Body of pancreas (tissue), 4 donors: ENCODE measurements around the gene ADGRB3. TPM values are rescaled to one million over a fixed set of nuclear protein-coding genes. Genes with fewer than 3 reads are reported as not detected.
"Not testable (repeated sequence)": the region's sequence is repeated elsewhere in the genome, so short reads cannot be mapped to it uniquely, and the experiment has no call there.

Source experiments
- ATAC-seq: fragments of 150-250 bp; one replicate; pipeline ENCODE4 v1.9.1; 2016
- DNase-seq, 4 donors: peaks; one replicate each; pipeline ENCODE4 v3.0.0-alpha.2; 2019
- H3K27ac ChIP-seq, 4 donors: fragments of 200-600 bp; sonication (generic); 1 replicate in 3 of 4; 2 replicates in 1 of 4; pipeline versions ENCODE4 v1.5.1 to v1.6.1; 2016 to 2019; ENCODE audit warnings: mild to moderate bottlenecking in 1 of 4, mixed read lengths in 1 of 4, moderate library complexity in 1 of 4
- H3K27me3 ChIP-seq, 2 donors: fragments of 200-600 bp; sonication (generic); one replicate each; pipeline ENCODE4 v1.6.0; 2016; ENCODE audit warnings: mild to moderate bottlenecking in 1 of 2
- H3K36me3 ChIP-seq, 2 donors: fragments of 200-600 bp; sonication (generic); replicated peaks in 1 of 2; 2 replicates each; pipeline ENCODE4 v1.5.1; 2016; ENCODE audit warnings: low read depth in 2 of 2; ENCODE audit not compliant: insufficient read depth in 1 of 2
- H3K4me1 ChIP-seq: fragments of 200-600 bp; sonication (generic); one replicate; pipeline ENCODE4 v1.6.0; 2016
- H3K4me3 ChIP-seq, 2 donors: fragments of 200-600 bp; sonication (generic); 1 replicate in 1 of 2; 2 replicates in 1 of 2; pipeline ENCODE4 v1.5.1; 2016 to 2019
- H3K9me3 ChIP-seq, 3 donors: fragments of 200-600 bp; sonication (generic); 1 replicate in 2 of 3; 2 replicates in 1 of 3; pipeline ENCODE4 v1.5.1; 2016
- POLR2A ChIP-seq, 3 donors: fragments of 450-650 bp; IDR thresholded peaks; one replicate each; pipeline ENCODE4 v1.6.1; 2016; ENCODE audit warnings: antibody characterized with exemption in 3 of 3, mild to moderate bottlenecking in 2 of 3
- WGBS, 2 donors: methylation state at CpG; one replicate each; pipeline ENCODE4 v1.1.5; 2017; 5-methylcytosine and 5-hydroxymethylcytosine counted together
- intact Hi-C: fragments of 100-400 bp; cut with DNase I; formaldehyde crosslinking; loops from one replicate; pipeline ENCODE4 v1.15.1; 2023
- total RNA-seq, 2 donors: library from RNA; depleted of rRNA; stranded (reverse); fragments of >200 nt; gene quantifications; one replicate each; pipeline ENCODE4 v1.1.0, GENCODE V29; 2016
- TF ChIP-seq, protein P1 (sequence below), 7 experiments: fragments of 450-650 bp in 4 of 7; fragments of 200-600 bp in 3 of 7; sonication (generic) in 3 of 7; IDR thresholded peaks; one replicate each; pipeline ENCODE4 v1.5.1; 2016 to 2019; ENCODE audit warnings: antibody characterized with exemption in 7 of 7

ADGRB3 gene
- total RNA-seq, 2 donors from 2014 or later, result under 0.01 to 1.3 TPM

DNA sequence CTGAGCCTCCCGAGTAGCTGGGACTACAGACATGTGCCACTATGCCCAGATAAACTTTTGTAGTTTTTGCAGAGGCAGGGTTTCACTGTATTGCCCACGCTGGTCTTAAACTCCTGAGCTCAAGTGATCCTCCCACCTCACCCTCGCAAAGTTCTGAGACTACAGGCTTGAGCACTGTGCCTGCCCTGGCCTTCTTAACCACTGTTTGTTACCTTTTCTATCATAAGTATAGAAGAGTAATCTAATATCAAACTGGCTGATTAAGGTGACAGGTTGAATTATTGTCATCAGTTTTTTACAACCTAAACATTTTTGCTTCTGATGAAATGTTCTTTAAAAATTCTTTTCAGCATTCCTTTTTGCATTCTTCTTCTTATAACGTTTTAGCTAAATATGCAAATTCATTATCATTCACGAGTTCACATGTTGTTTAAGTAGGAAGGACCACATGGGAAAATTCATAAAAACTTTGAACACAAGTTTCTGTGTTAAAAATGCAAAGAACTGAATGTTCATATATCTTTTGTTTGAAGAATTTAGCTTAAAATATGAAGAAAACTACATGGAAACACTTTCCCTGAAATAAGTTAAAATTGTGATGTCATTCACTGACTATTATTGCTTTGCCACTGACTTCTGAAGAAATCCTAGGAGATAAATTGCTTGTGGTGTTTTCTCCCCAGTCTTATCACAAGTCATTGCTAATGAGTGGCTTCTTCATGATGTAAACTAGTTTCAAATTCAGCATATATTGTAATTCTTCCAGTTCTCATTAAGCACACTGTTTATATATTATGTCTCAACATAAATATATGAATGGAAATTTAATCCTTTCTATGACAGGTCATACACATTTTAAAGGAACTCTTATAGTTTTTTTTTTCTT lies 106.7 kb downstream of the ADGRB3 start:
- WGBS, 2 donors, result 67 to 71% methylated on average over 5 of the region's 5 CpGs
- intact Hi-C loops, result no loop called here
- no peaks in the 10 kb centered on the region for H3K27me3 ChIP-seq
- no peaks in the 10 kb centered on the region for H3K4me1 ChIP-seq
- H3K36me3 ChIP-seq, result no peaks in the 10 kb centered on the region
- DNase-seq, result no peak
- H3K4me3 ChIP-seq, result no peak overlapping the region
- no peak overlapping the region for H3K27ac ChIP-seq
- no peaks in the 10 kb centered on the region for H3K9me3 ChIP-seq
- TF ChIP-seq, protein P1, sequence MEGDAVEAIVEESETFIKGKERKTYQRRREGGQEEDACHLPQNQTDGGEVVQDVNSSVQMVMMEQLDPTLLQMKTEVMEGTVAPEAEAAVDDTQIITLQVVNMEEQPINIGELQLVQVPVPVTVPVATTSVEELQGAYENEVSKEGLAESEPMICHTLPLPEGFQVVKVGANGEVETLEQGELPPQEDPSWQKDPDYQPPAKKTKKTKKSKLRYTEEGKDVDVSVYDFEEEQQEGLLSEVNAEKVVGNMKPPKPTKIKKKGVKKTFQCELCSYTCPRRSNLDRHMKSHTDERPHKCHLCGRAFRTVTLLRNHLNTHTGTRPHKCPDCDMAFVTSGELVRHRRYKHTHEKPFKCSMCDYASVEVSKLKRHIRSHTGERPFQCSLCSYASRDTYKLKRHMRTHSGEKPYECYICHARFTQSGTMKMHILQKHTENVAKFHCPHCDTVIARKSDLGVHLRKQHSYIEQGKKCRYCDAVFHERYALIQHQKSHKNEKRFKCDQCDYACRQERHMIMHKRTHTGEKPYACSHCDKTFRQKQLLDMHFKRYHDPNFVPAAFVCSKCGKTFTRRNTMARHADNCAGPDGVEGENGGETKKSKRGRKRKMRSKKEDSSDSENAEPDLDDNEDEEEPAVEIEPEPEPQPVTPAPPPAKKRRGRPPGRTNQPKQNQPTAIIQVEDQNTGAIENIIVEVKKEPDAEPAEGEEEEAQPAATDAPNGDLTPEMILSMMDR (IDR thresholded peaks at IDR 0.05), result no peak
- TF ChIP-seq POLR2A (IDR thresholded peaks at IDR 0.05), result no peak
- ATAC-seq, result no peak

DNA sequence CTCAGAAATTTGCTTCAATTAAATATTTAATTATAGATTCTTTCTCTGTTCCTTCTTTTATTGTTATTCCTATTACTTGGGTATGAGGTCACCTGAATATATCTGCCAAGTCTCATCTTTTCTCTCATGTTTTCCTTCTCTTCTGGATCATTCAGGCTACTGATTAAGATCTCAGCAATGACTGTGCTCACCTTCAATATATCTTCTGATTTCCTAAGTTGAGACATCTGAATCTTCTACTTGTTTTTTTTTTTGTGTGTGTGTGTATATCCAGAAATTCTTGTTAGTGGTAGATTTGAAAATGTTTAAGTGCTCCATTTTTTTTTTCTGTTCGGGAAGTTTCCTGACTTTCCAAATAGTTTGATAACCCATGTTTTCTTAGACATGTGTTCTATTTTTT lies 108.0 kb downstream of the ADGRB3 start:
- 52% methylated on average over 1 of the region's 1 CpG for WGBS, 2 donors
- Histone ChIP-seq H3K36me3 (no peaks in the 10 kb centered on the region), H3K27me3 (no peaks in the 10 kb centered on the region), H3K27ac (no peak overlapping the region), H3K4me3 (no peak overlapping the region), H3K9me3 (no peaks in the 10 kb centered on the region), H3K4me1 (no peaks in the 10 kb centered on the region)
- TF ChIP-seq, protein P1 (IDR thresholded peaks at IDR 0.05), result no peak
- TF ChIP-seq POLR2A (IDR thresholded peaks at IDR 0.05), result no peak
- DNase-seq, result no peak
- ATAC-seq, result no peak
- intact Hi-C loops, result no loop called here

DNA sequence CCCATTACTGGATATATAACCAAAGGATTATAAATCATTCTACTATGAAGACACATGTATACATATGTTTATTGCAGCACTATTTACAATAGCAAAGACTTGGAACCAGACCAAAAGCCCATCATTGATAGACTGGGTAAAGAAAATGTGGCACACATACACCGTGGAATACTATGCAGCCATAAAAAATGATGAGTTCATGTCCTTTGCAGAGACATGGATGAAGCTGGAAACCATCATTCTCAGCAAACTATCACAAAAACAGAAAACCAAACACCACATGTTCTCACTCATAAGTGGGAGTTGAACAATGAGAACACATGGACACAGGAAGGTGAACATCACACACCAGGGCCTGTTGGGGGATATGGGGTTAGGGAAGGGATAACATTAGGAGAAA lies 109.3 kb downstream of the ADGRB3 start:
- intact Hi-C loops, result not testable (repeated sequence)

DNA sequence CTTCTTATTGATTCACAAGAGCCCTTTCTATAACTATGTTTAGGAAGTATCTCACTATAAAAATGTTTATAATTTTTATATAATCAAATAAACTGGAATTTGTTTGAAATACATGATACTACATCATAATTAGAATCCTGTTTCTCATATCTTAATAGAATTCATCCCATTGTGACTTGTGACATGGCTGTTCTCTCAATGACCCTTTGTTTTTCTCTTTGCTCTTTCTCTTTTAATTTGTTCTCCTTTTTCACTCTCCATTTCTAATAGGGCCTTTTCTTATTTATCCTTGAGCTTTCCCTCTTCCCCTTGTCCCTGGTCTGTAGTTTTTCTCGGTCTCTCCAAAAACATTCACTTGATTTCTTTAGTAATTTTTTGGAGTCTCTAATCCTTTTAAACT lies 111.3 kb downstream of the ADGRB3 start:
- Histone ChIP-seq H3K4me3 (no peak overlapping the region), H3K27ac (no peak overlapping the region), H3K36me3 (no peaks in the 10 kb centered on the region), H3K9me3 (no peaks in the 10 kb centered on the region), H3K4me1 (no peaks in the 10 kb centered on the region), H3K27me3 (no peaks in the 10 kb centered on the region)
- no peak for DNase-seq
- no peak for TF ChIP-seq POLR2A (IDR thresholded peaks at IDR 0.05)
- TF ChIP-seq, protein P1 (IDR thresholded peaks at IDR 0.05), result no peak
- intact Hi-C loops, result no loop called here
- ATAC-seq, result no peak
- 64 to 66% methylated on average over 1 of the region's 1 CpG for WGBS, 2 donors

More for the DNA sequence above, 109.3 kb downstream of the ADGRB3 start:
- H3K9me3 ChIP-seq, DNase-seq, H3K27me3 ChIP-seq, H3K4me1 ChIP-seq, H3K36me3 ChIP-seq, H3K27ac ChIP-seq, H3K4me3 ChIP-seq, ATAC-seq: not testable (repeated sequence)
- whole genome bisulfite sequencing, 2 donors, result 67 to 70% methylated on average over 1 of the region's 1 CpG

DNA sequence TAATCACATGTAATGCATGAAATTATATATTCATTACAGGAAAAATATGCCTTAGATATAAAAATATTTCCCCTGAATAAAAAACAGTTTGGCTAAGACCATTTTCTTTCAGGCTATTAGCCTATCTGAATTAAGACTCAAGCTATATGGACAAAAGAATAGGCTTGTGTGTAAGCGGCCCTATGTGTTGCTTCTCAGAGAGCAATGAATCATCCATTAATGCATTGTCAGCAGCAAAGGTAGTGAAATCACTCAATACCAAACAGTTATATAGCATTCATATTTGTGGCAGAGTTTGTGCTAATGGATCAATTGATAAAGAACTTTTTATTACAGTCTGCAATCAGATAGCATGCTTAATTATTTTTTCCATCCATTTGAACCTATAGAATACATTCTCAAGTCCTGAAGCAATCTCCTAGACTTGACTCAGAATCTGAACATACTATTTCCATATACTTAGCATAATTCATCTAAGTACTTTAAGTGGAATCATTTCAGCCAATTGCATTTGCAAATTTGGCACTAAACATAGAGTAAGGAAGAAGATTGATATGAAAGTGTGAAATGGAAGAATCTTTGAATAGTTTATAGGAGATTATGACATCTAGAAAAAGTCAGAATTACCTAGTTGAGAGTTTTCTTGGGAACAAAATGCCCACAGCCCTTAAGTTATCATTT lies 112.2 kb downstream of the ADGRB3 start:
- Histone ChIP-seq H3K9me3 (no peaks in the 10 kb centered on the region), H3K27me3 (no peaks in the 10 kb centered on the region), H3K27ac (no peak overlapping the region), H3K4me1 (no peaks in the 10 kb centered on the region), H3K36me3 (no peaks in the 10 kb centered on the region), H3K4me3 (no peak overlapping the region)
- DNase-seq, result no peak
- WGBS, 2 donors, result 45 to 72% methylated on average over 1 of the region's 1 CpG
- ATAC-seq, result no peak
- TF ChIP-seq, protein P1 (IDR thresholded peaks at IDR 0.05), result no peak
- TF ChIP-seq POLR2A (IDR thresholded peaks at IDR 0.05), result no peak
- intact Hi-C loops, result no loop called here

DNA sequence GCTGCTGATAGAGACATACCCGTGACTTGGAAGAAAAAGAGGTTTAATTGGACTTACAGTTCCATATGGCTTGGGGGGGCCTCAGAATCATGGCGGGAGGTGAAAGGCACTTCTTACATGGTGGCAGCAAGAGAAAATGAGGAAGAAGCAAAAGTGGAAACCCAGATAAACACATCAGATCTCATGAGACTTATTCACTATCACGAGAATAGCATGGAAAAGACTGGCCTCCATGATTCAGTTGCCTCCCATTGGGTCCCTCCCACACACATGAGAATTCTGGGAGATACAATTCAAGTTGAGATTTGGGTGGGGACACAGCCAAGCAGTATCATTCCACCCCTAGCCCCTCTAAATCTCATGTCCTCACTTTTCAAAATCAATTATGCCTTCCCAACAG lies 112.8 kb downstream of the ADGRB3 start:
- intact Hi-C loops, result not testable (repeated sequence)
- WGBS, 2 donors, result 69 to 76% methylated on average over 3 of the region's 3 CpGs

More for the DNA sequence above, 112.8 kb downstream of the ADGRB3 start:
- H3K4me3 ChIP-seq, H3K4me1 ChIP-seq, H3K27me3 ChIP-seq, H3K36me3 ChIP-seq, DNase-seq, ATAC-seq, H3K27ac ChIP-seq, H3K9me3 ChIP-seq: not testable (repeated sequence)
